Panc1 (cell line): Measurements from ENCODE around the gene LHFPL2.

Source experiments
- POLR2AphosphoS5 ChIP-seq: IDR thresholded peaks from 2 replicates; pipeline ENCODE4 v1.6.1; 2012; ENCODE audit warnings: mild to moderate bottlenecking, low read depth, low read length, moderate library complexity
- TCF7L2 ChIP-seq: IDR thresholded peaks from 2 replicates; pipeline ENCODE4 v1.6.1; 2011; ENCODE audit warnings: mild to moderate bottlenecking, low read depth, low read length, inconsistent platforms
- TF ChIP-seq, protein P1 (sequence below): fragments of 450-650 bp; IDR thresholded peaks from 2 replicates; pipeline ENCODE4 v1.5.1; 2017; ENCODE audit warnings: mild to moderate bottlenecking
- TF ChIP-seq, protein P2 (sequence below), 2 experiments: IDR thresholded peaks; 2 replicates each; pipeline ENCODE4 v1.6.1; 2011 to 2012; ENCODE audit warnings: low read depth in 2 of 2, control low read depth in 1 of 2, low read length in 1 of 2, mild to moderate bottlenecking in 1 of 2, moderate library complexity in 1 of 2; ENCODE audit not compliant: insufficient read depth in 1 of 2

DNA sequence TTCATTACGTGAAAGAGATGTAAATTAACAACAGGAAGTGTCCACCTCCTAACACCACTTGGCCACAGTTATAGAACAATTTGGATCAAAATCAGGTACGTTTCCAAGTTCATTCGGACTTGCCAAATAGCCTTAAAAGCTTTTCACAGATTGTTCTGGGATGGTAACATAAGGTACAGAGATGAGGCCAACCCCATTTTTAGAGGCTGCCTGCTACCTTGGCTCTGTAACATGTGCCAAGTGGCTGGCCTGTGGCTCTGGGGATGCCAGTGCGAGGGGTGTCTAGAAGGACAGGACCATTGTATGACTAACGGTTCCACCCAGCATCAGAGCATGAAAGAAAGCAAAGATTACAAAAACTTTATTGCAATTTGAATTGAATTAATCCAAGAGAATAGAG, 91.0 kb downstream of the LHFPL2 start:
- TF ChIP-seq, protein P1, sequence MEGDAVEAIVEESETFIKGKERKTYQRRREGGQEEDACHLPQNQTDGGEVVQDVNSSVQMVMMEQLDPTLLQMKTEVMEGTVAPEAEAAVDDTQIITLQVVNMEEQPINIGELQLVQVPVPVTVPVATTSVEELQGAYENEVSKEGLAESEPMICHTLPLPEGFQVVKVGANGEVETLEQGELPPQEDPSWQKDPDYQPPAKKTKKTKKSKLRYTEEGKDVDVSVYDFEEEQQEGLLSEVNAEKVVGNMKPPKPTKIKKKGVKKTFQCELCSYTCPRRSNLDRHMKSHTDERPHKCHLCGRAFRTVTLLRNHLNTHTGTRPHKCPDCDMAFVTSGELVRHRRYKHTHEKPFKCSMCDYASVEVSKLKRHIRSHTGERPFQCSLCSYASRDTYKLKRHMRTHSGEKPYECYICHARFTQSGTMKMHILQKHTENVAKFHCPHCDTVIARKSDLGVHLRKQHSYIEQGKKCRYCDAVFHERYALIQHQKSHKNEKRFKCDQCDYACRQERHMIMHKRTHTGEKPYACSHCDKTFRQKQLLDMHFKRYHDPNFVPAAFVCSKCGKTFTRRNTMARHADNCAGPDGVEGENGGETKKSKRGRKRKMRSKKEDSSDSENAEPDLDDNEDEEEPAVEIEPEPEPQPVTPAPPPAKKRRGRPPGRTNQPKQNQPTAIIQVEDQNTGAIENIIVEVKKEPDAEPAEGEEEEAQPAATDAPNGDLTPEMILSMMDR, result no peak
- TF ChIP-seq, protein P2, sequence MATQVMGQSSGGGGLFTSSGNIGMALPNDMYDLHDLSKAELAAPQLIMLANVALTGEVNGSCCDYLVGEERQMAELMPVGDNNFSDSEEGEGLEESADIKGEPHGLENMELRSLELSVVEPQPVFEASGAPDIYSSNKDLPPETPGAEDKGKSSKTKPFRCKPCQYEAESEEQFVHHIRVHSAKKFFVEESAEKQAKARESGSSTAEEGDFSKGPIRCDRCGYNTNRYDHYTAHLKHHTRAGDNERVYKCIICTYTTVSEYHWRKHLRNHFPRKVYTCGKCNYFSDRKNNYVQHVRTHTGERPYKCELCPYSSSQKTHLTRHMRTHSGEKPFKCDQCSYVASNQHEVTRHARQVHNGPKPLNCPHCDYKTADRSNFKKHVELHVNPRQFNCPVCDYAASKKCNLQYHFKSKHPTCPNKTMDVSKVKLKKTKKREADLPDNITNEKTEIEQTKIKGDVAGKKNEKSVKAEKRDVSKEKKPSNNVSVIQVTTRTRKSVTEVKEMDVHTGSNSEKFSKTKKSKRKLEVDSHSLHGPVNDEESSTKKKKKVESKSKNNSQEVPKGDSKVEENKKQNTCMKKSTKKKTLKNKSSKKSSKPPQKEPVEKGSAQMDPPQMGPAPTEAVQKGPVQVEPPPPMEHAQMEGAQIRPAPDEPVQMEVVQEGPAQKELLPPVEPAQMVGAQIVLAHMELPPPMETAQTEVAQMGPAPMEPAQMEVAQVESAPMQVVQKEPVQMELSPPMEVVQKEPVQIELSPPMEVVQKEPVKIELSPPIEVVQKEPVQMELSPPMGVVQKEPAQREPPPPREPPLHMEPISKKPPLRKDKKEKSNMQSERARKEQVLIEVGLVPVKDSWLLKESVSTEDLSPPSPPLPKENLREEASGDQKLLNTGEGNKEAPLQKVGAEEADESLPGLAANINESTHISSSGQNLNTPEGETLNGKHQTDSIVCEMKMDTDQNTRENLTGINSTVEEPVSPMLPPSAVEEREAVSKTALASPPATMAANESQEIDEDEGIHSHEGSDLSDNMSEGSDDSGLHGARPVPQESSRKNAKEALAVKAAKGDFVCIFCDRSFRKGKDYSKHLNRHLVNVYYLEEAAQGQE (IDR thresholded peaks at IDR 0.05; ENCODE audit: insufficient read depth in 1 of 2, low read depth in 2 of 2, low read length in 1 of 2), result no peak
- TF ChIP-seq TCF7L2 (no peak), POLR2AphosphoS5 (no peak)
